Measurements from ENCODE around the gene MYO9B.

- TF ChIP-seq EZH2phosphoT487 (IDR thresholded peaks at IDR 0.05; ENCODE audit: insufficient read depth, low read depth) (no peak), EZH2 (IDR thresholded peaks at IDR 0.05; ENCODE audit: insufficient read depth, poor library complexity, severe bottlenecking) (no peak)
Observed at GRCh38 chr19:17063428-17063827, 12.1 kb upstream of the MYO9B start.

All from GM23248 (cell line).